Activated CD4-positive, CD25-positive, alpha-beta regulatory T cell treated with anti-CD3 and anti-CD28 coated beads, Interleukin-2, amount 50 U/mL, for 16 hours (primary cell): ENCODE results near the gene PGBD4.
"Not testable (repeated sequence)": the region's sequence is repeated elsewhere in the genome, so short reads cannot be mapped to it uniquely, and the experiment has no call there.

Experiments
- DNase-seq: peaks from one replicate; pipeline ENCODE4 v3.0.0-alpha.2; 2020; ENCODE audit warnings: low read depth, low spot score

The PGBD4 gene

GRCh38 chr15:34114215-34114614 lies 12.3 kb downstream of the PGBD4 start:
- no peak for DNase-seq

- DNase-seq: no peak
Observed at GRCh38 chr15:34114739-34115138, 12.9 kb downstream of the PGBD4 start.

GRCh38 chr15:34116620-34117019 lies 14.7 kb downstream of the PGBD4 start:
- no peak for DNase-seq

GRCh38 chr15:34119291-34119690 lies 17.4 kb downstream of the PGBD4 start:
- no peak for DNase-seq

GRCh38 chr15:34120420-34120819 lies 18.5 kb downstream of the PGBD4 start:
- not testable (repeated sequence) for DNase-seq

GRCh38 chr15:34121786-34122185 lies 19.9 kb downstream of the PGBD4 start:
- DNase-seq: not testable (repeated sequence)

GRCh38 chr15:34122771-34123183 lies 20.9 kb downstream of the PGBD4 start:
- no peak for DNase-seq

- no peak for DNase-seq
Observed at GRCh38 chr15:34124651-34125050, 22.8 kb downstream of the PGBD4 start.

- DNase-seq: no peak
Observed at GRCh38 chr15:34125945-34126344, 24.1 kb downstream of the PGBD4 start.

GRCh38 chr15:34126522-34126921 lies 24.6 kb downstream of the PGBD4 start:
- no peak for DNase-seq

- no peak for DNase-seq
Observed at GRCh38 chr15:34128898-34129297, 27.0 kb downstream of the PGBD4 start.

GRCh38 chr15:34132881-34133280 lies 31.0 kb downstream of the PGBD4 start:
- no peak for DNase-seq

- no peak for DNase-seq
Observed at GRCh38 chr15:34133511-34133910, 31.6 kb downstream of the PGBD4 start.

GRCh38 chr15:34147371-34148140 lies 45.7 kb downstream of the PGBD4 start:
- no peak for DNase-seq

- DNase-seq: no peak
Observed at GRCh38 chr15:34154725-34155204, 52.9 kb downstream of the PGBD4 start.

- DNase-seq: no peak
Observed at GRCh38 chr15:34155859-34156258, 54.0 kb downstream of the PGBD4 start.
